Germinal center (tissue), 1 donor: Measurements from ENCODE around the gene TMEM63B.
"Not testable (repeated sequence)": the region's sequence is repeated elsewhere in the genome, so short reads cannot be mapped to it uniquely, and the experiment has no call there.

ENCODE experiments used
- DNase-seq: peaks from one replicate; pipeline ENCODE4 v3.0.0; 2012; ENCODE audit warnings: mixed read lengths, low spot score

TMEM63B gene

GRCh38 chr6:44127186-44128019, at the start of gene TMEM63B, which contains the start of gene MRPL14:
Gene TMEM63B, plus strand, starts transcription at chr6:44127554. Its CDS starts 7,031 bp downstream, at chr6:44134585.
Gene MRPL14, minus strand, starts transcription at chr6:44127452. Its CDS starts 10,841 bp downstream, at chr6:44116611.
- peak; percentile 99 for DNase-seq

- DNase-seq, result no peak
Measured at GRCh38 chr6:44078219-44078826, 49.0 kb upstream of the TMEM63B start.

- DNase-seq, result peak; percentile 68
Measured at GRCh38 chr6:44078827-44079671, 48.3 kb upstream of the TMEM63B start.

- no peak for DNase-seq
Measured at GRCh38 chr6:44079672-44080071, 47.7 kb upstream of the TMEM63B start.

- no peak for DNase-seq
Measured at GRCh38 chr6:44080561-44081521, 46.5 kb upstream of the TMEM63B start.

GRCh38 chr6:44081753-44082152, 45.6 kb upstream of the TMEM63B start:
- DNase-seq, result no peak

GRCh38 chr6:44082872-44083321, 44.5 kb upstream of the TMEM63B start:
- DNase-seq, result no peak

GRCh38 chr6:44084231-44085014, 42.9 kb upstream of the TMEM63B start:
- no peak for DNase-seq

- no peak for DNase-seq
Measured at GRCh38 chr6:44085219-44085618, 42.1 kb upstream of the TMEM63B start.

GRCh38 chr6:44086931-44087574, 40.3 kb upstream of the TMEM63B start:
- DNase-seq, result no peak

GRCh38 chr6:44087623-44088022, 39.7 kb upstream of the TMEM63B start:
- no peak for DNase-seq

- DNase-seq, result no peak
Measured at GRCh38 chr6:44088827-44089590, 38.3 kb upstream of the TMEM63B start.

- no peak for DNase-seq
Measured at GRCh38 chr6:44090465-44090864, 36.9 kb upstream of the TMEM63B start.

- DNase-seq, result not testable (repeated sequence)
Measured at GRCh38 chr6:44091356-44091755, 36.0 kb upstream of the TMEM63B start.

- no peak for DNase-seq
Measured at GRCh38 chr6:44091981-44092884, 35.1 kb upstream of the TMEM63B start.

- DNase-seq, result no peak
Measured at GRCh38 chr6:44093066-44093465, 34.3 kb upstream of the TMEM63B start.

- DNase-seq, result no peak
Measured at GRCh38 chr6:44093750-44094402, 33.5 kb upstream of the TMEM63B start.
